ENCODE results near the gene CCL7. TPM values are rescaled to one million over a fixed set of nuclear protein-coding genes. Genes with fewer than 3 reads are reported as not detected.

Gene CCL7
- total and polyA plus RNA-seq, 4 donors: not detected

GRCh38 chr17:34249061-34249460, 21.0 kb upstream of the CCL7 start:
- Histone ChIP-seq H3K27me3 (ENCODE audit: control insufficient read depth in 4 of 4, insufficient read depth in 4 of 4, low read length in 3 of 4) (no peaks in the 10 kb centered on the region), H3K4me1 (ENCODE audit: control insufficient read depth in 4 of 4, insufficient read depth in 4 of 4, low read length in 3 of 4) (peaks cover 0 to 6% (median 2%) of the 10 kb centered on the region in 4 donors), H3K36me3 (ENCODE audit: control insufficient read depth in 4 of 4, insufficient read depth in 3 of 4, low read depth in 1 of 4, low read length in 3 of 4) (no peaks in the 10 kb centered on the region), H3K9ac (ENCODE audit: low read depth in 1 of 2, low read length in 2 of 2) (no peak overlapping the region), H3K4me3 (ENCODE audit: low read depth in 1 of 3, low read length in 3 of 3) (no peak overlapping the region), H3K27ac (ENCODE audit: low read depth in 1 of 2, low read length in 2 of 2) (no peak overlapping the region), H3K9me3 (ENCODE audit: control insufficient read depth in 4 of 4, low read length in 3 of 4) (no peaks in the 10 kb centered on the region)
- DNase-seq (ENCODE audit: low spot score): no peak
- TF ChIP-seq RXRA (IDR thresholded peaks at IDR 0.05) (no peak), FOXA1 (IDR thresholded peaks at IDR 0.05) (no peak), TAF1 (conservative IDR thresholded peaks at IDR 0.05) (no peak), HNF4G (IDR thresholded peaks at IDR 0.05) (no peak)
- WGBS: 39% methylated on average over 1 of the region's 1 CpG

GRCh38 chr17:34249478-34249877, 20.5 kb upstream of the CCL7 start:
- no peak overlapping the region for H3K9ac ChIP-seq (ENCODE audit: low read depth in 1 of 2, low read length in 2 of 2)
- H3K4me1 ChIP-seq (ENCODE audit: control insufficient read depth in 4 of 4, insufficient read depth in 4 of 4, low read length in 3 of 4): peaks cover 0 to 6% (median 2%) of the 10 kb centered on the region in 4 donors

More at GRCh38 chr17:34249478-34249877, 20.5 kb upstream of the CCL7 start:
- DNase-seq (ENCODE audit: low spot score): no peak
- Histone ChIP-seq H3K27me3 (ENCODE audit: control insufficient read depth in 4 of 4, insufficient read depth in 4 of 4, low read length in 3 of 4) (no peaks in the 10 kb centered on the region), H3K36me3 (ENCODE audit: control insufficient read depth in 4 of 4, insufficient read depth in 3 of 4, low read depth in 1 of 4, low read length in 3 of 4) (no peaks in the 10 kb centered on the region), H3K9me3 (ENCODE audit: control insufficient read depth in 4 of 4, low read length in 3 of 4) (no peaks in the 10 kb centered on the region), H3K27ac (ENCODE audit: low read depth in 1 of 2, low read length in 2 of 2) (no peak overlapping the region), H3K4me3 (ENCODE audit: low read depth in 1 of 3, low read length in 3 of 3) (no peak overlapping the region)
- TF ChIP-seq GABPA (IDR thresholded peaks at IDR 0.05 in 1 of 2, conservative IDR thresholded peaks at IDR 0.05 in 1 of 2) (no peak), HNF4A (conservative IDR thresholded peaks at IDR 0.05) (no peak), REST (IDR thresholded peaks at IDR 0.05) (no peak), RAD21 (IDR thresholded peaks at IDR 0.05) (no peak), SP1 (IDR thresholded peaks at IDR 0.05) (no peak), YY1 (IDR thresholded peaks at IDR 0.05) (no peak), HNF4G (IDR thresholded peaks at IDR 0.05) (no peak), FOXA2 (IDR thresholded peaks at IDR 0.05) (no peak), RXRA (IDR thresholded peaks at IDR 0.05) (no peak), TAF1 (conservative IDR thresholded peaks at IDR 0.05) (no peak), FOXA1 (IDR thresholded peaks at IDR 0.05) (no peak), ATF3 (IDR thresholded peaks at IDR 0.05) (no peak), JUND (IDR thresholded peaks at IDR 0.05) (no peak), MAX (IDR thresholded peaks at IDR 0.05) (no peak), ZBTB33 (IDR thresholded peaks at IDR 0.05) (no peak), CTCF (IDR thresholded peaks at IDR 0.05; ENCODE audit: low read depth, low read length, missing input control) (no peak), NR2F2 (IDR thresholded peaks at IDR 0.05) (no peak), EGR1 (IDR thresholded peaks at IDR 0.05; ENCODE audit: low read depth in 2 of 2) (no peak)
- 63% methylated on average over 1 of the region's 1 CpG for WGBS

Measured in liver (tissue), 9 donors.